B cell (primary cell): ENCODE results near the gene CDC34.

Source experiments
- EZH2 ChIP-seq: IDR thresholded peaks from 2 replicates; pipeline ENCODE4 v1.6.1; 2012; ENCODE audit warnings: borderline replicate concordance, low read depth, mild to moderate bottlenecking, moderate library complexity, low read length; ENCODE audit not compliant: insufficient read depth, poor library complexity, severe bottlenecking
- TF ChIP-seq, protein P1 (sequence below): fragments of 200-600 bp; IDR thresholded peaks from one replicate; pipeline ENCODE4 v1.8.0; 2022; ENCODE audit warnings: antibody characterized with exemption, mild to moderate bottlenecking

DNA sequence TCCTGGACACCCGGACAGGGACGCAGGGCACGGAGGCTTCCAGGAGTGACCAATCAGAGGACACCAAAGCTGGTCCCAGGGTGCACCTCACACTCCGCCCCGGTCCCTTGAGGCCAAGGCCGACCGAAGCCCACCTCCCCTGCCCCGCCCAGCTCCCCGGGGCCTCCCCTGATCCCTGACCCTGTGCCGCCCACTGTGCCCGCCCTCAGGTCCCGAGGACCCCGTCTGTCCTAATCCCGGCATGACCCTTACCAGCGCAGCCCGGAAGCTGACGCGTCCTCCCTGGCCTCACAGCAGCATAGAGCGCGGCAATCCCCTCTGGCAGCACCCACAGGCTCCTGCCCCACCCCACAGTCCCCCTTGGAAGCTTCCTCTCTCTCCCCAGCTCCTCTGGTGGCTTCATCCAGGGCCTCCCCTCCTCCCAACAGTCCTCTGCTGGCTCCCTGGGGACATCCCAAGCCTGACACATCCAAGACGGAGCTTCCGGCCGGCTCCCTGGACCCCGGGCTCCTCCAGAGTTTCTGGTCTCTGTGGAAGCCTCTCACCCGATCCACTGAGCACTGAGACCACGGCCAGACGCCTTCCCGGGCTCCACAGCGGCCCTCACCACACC is 7.4 kb upstream of the CDC34 start:
- TF ChIP-seq, protein P1, sequence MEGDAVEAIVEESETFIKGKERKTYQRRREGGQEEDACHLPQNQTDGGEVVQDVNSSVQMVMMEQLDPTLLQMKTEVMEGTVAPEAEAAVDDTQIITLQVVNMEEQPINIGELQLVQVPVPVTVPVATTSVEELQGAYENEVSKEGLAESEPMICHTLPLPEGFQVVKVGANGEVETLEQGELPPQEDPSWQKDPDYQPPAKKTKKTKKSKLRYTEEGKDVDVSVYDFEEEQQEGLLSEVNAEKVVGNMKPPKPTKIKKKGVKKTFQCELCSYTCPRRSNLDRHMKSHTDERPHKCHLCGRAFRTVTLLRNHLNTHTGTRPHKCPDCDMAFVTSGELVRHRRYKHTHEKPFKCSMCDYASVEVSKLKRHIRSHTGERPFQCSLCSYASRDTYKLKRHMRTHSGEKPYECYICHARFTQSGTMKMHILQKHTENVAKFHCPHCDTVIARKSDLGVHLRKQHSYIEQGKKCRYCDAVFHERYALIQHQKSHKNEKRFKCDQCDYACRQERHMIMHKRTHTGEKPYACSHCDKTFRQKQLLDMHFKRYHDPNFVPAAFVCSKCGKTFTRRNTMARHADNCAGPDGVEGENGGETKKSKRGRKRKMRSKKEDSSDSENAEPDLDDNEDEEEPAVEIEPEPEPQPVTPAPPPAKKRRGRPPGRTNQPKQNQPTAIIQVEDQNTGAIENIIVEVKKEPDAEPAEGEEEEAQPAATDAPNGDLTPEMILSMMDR, result no peak
- no peak for TF ChIP-seq EZH2
